B cell (primary cell): Measurements from ENCODE around the gene CNRIP1. TPM values are rescaled to one million over a fixed set of nuclear protein-coding genes. Genes with fewer than 3 reads are reported as not detected.

Source experiments
- ATAC-seq: fragments of 200-7000 bp; cut with Tn5 transposase; one replicate; pipeline ENCODE4 v1.10.0; 2021; ENCODE audit warnings: low read depth, mild to moderate bottlenecking, moderate number of reproducible peaks, moderate library complexity
- CTCF ChIA-PET: fragments of 350-600 bp; sonication (Branson Sonifier 250); formaldehyde crosslinking; loops from one replicate; lab custom pipeline; 2021; ENCODE audit warnings: antibody characterized with exemption, inconsistent platforms; lab: Charles Lee
- POLR2A ChIA-PET: fragments of 350-600 bp; sonication (Branson Sonifier 250); formaldehyde crosslinking; loops from one replicate; lab custom pipeline; 2021; ENCODE audit warnings: antibody characterized with exemption; lab: Charles Lee
- DNase-seq: peaks from one replicate; pipeline ENCODE4 v3.0.0; 2013
- H2AFZ ChIP-seq: 2 replicates; pipeline ENCODE4 v1.6.1; 2012; ENCODE audit warnings: mild to moderate bottlenecking, low read depth, low read length; ENCODE audit not compliant: insufficient read depth, poor library complexity, severe bottlenecking
- H3K27ac ChIP-seq, 2 donors: 1 replicate in 1 of 2; 2 replicates in 1 of 2; pipeline ENCODE4 v1.5.1; 2012 to 2013; ENCODE audit warnings: low read length in 2 of 2, mild to moderate bottlenecking in 2 of 2, moderate library complexity in 1 of 2
- H3K27me3 ChIP-seq, 4 experiments: fragments of 200-600 bp in 1 of 4; sonication (generic) in 1 of 4; replicated peaks in 1 of 4; 1 replicate in 2 of 4; 2 replicates in 2 of 4; pipeline versions ENCODE4 v1.6.1 to v1.7.0; 2013 to 2016; ENCODE audit warnings: low read length in 3 of 4, mild to moderate bottlenecking in 2 of 4, mixed read lengths in 1 of 4, moderate library complexity in 1 of 4; ENCODE audit not compliant: insufficient read depth in 4 of 4, control insufficient read depth in 3 of 4; ENCODE audit errors: control extremely low read depth in 1 of 4
- H3K36me3 ChIP-seq, 2 experiments: replicated peaks in 1 of 2; 1 replicate in 1 of 2; 2 replicates in 1 of 2; pipeline versions ENCODE4 v1.6.1 to v1.7.1; 2013; ENCODE audit warnings: low read length in 1 of 2; ENCODE audit not compliant: insufficient read depth in 2 of 2, control insufficient read depth in 1 of 2; ENCODE audit errors: control extremely low read depth in 1 of 2, extremely low read depth in 1 of 2
- H3K4me1 ChIP-seq, 2 donors: fragments of 200-600 bp in 1 of 2; sonication (generic) in 1 of 2; 1 replicate in 1 of 2; 2 replicates in 1 of 2; pipeline versions ENCODE4 v1.5.1 to v1.6.1; 2013 to 2017; ENCODE audit warnings: low read length in 2 of 2; ENCODE audit not compliant: control insufficient read depth in 2 of 2, insufficient read depth in 2 of 2
- H3K4me2 ChIP-seq: replicated peaks from 2 replicates; pipeline ENCODE3; 2012; ENCODE audit warnings: mild to moderate bottlenecking, low read depth, low read length; ENCODE audit not compliant: poor library complexity, severe bottlenecking
- H3K4me3 ChIP-seq, 5 experiments: fragments of 200-600 bp in 1 of 5; sonication (generic) in 1 of 5; 1 replicate in 3 of 5; 2 replicates in 2 of 5; pipeline versions ENCODE4 v1.5.1 to v1.7.0; 2011 to 2016; ENCODE audit warnings: low read length in 4 of 5, mild to moderate bottlenecking in 4 of 5, low read depth in 2 of 5, control low read depth in 1 of 5, moderate library complexity in 1 of 5; ENCODE audit not compliant: insufficient read depth in 1 of 5; ENCODE audit errors: control extremely low read depth in 1 of 5, extremely low read depth in 1 of 5
- H3K79me2 ChIP-seq: fragments of 200-600 bp; sonication (generic); one replicate; pipeline ENCODE4 v1.6.0; 2016; ENCODE audit warnings: low read length; ENCODE audit not compliant: control insufficient read depth, insufficient read depth
- H3K9ac ChIP-seq: fragments of 200-600 bp; sonication (generic); 2 replicates; pipeline ENCODE4 v1.6.1; 2017; ENCODE audit warnings: mild to moderate bottlenecking, low read length, moderate library complexity
- H3K9me3 ChIP-seq, 3 donors: one replicate each; pipeline versions ENCODE4 v1.6.1 to v1.7.1; 2013; ENCODE audit warnings: low read length in 2 of 3; ENCODE audit not compliant: control insufficient read depth in 2 of 3, insufficient read depth in 1 of 3; ENCODE audit errors: control extremely low read depth in 1 of 3
- H4K20me1 ChIP-seq: 2 replicates; pipeline ENCODE4 v1.6.0; 2012; ENCODE audit warnings: mild to moderate bottlenecking, low read length; ENCODE audit not compliant: insufficient read depth, control insufficient read depth, poor library complexity, severe bottlenecking
- H3K27ac Mint-ChIP-seq: one replicate; pipeline ENCODE4 v1.8.0; 2021; ENCODE audit warnings: mixed read lengths
- H3K27me3 Mint-ChIP-seq: one replicate; pipeline ENCODE4 v1.8.0; 2021; ENCODE audit warnings: mixed read lengths
- H3K4me1 Mint-ChIP-seq: one replicate; pipeline ENCODE4 v1.8.0; 2021; ENCODE audit warnings: mixed read lengths
- H3K4me3 Mint-ChIP-seq: one replicate; pipeline ENCODE4 v1.8.0; 2021; ENCODE audit warnings: mixed read lengths
- H3K9me3 Mint-ChIP-seq: one replicate; pipeline ENCODE4 v1.8.0; 2022; ENCODE audit warnings: mixed read lengths; ENCODE audit not compliant: insufficient read depth
- CTCF ChIP-seq: fragments of 200-600 bp; IDR thresholded peaks from one replicate; pipeline ENCODE4 v1.8.0; 2022; ENCODE audit warnings: antibody characterized with exemption, mild to moderate bottlenecking
- EZH2 ChIP-seq: IDR thresholded peaks from 2 replicates; pipeline ENCODE4 v1.6.1; 2012; ENCODE audit warnings: borderline replicate concordance, low read depth, mild to moderate bottlenecking, moderate library complexity, low read length; ENCODE audit not compliant: insufficient read depth, poor library complexity, severe bottlenecking
- WGBS: methylation state at CpG from one replicate; pipeline ENCODE4 v1.1.5; 2013; ENCODE audit warnings: missing lambda C conversion rate; ENCODE audit not compliant: insufficient coverage; 5-methylcytosine and 5-hydroxymethylcytosine counted together
- intact Hi-C: fragments of 100-400 bp; cut with micrococcal nuclease; formaldehyde crosslinking; loops from one replicate; pipeline ENCODE4 v1.10.0; 2022
- polyA plus RNA-seq: library from polyadenylated mRNA; depleted of rRNA; stranded (reverse); fragments of >200 nt; gene quantifications from 2 replicates; pipeline ENCODE4 v1.2.3, GENCODE V29; 2012
- total RNA-seq, 2 donors: library from RNA; stranded (reverse); fragments of 120-200 nt in 1 of 2; gene quantifications; 1 replicate in 1 of 2; 2 replicates in 1 of 2; pipeline versions ENCODE4 v1.2.3 to v1.2.4, GENCODE V29; 2013 to 2022

CNRIP1 gene
- total and polyA plus RNA-seq, 2 donors (not counting 1 experiment from before 2014, with no cell fraction given), result not detected

DNA sequence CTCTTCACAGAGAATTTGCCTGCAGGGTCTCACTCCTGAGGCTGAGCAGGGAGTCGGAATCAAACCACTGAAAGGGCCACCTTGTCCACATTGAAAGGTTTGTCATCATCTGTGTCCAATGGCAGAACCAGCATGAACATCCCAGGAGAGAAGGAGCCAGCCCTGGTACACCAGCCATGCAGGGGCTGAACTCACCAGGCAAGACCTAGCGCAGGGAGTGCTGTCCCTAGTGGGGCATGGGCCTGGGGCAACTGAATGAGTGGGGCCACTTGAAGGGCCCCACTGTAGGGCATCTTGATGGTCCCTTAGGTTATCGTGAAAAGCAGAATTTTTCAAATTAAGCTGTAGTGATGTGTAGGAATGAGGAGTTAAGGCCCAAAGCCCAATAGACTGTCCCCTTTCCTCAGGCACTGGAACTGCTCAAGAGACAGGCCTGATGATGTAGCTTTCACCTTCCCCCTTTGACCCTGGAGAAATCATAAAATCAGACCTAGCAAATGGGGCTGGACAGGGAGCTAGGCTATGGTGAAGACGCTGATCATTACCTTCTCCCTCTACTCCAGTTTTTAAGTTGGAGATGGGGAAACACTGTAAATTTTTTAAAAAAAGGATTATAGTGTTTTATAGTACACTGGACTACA, 37.0 kb upstream of the CNRIP1 start:
- TF ChIP-seq EZH2 (no peak), CTCF (no peak)
- Histone ChIP-seq H3K27ac (no peak overlapping the region), H3K79me2 (peaks cover 7% of the 10 kb centered on the region), H3K9me3 (no peaks in the 10 kb centered on the region), H3K4me1 (peaks cover 0 to 11% of the 10 kb centered on the region in 2 donors), H4K20me1 (no peaks in the 10 kb centered on the region), H3K36me3 (no peaks in the 10 kb centered on the region), H3K4me3 (no peak overlapping the region), H3K4me2 (no peak overlapping the region), H3K27me3 (no peaks in the 10 kb centered on the region), H2AFZ (no peak overlapping the region), H3K9ac (no peak overlapping the region)
- WGBS, result 76% methylated on average over 3 of the region's 4 CpGs
- Mint-ChIP-seq H3K27me3 (no peaks in the 10 kb centered on the region), H3K4me3 (no peak overlapping the region), H3K4me1 (peaks cover 6% of the 10 kb centered on the region), H3K9me3 (no peaks in the 10 kb centered on the region), H3K27ac (no peak overlapping the region)
- no peak for DNase-seq
- ChIA-PET CTCF (interaction anchor here (0.8 to 5.3 kb wide), 6 partner anchors 8 to 160 kb away, joined by 3 to 45 read pairs (median 6); no protein-coding TSS in a partner anchor), POLR2A (no interaction called here)
- no peak for ATAC-seq
- intact Hi-C loops, result no loop called here

DNA sequence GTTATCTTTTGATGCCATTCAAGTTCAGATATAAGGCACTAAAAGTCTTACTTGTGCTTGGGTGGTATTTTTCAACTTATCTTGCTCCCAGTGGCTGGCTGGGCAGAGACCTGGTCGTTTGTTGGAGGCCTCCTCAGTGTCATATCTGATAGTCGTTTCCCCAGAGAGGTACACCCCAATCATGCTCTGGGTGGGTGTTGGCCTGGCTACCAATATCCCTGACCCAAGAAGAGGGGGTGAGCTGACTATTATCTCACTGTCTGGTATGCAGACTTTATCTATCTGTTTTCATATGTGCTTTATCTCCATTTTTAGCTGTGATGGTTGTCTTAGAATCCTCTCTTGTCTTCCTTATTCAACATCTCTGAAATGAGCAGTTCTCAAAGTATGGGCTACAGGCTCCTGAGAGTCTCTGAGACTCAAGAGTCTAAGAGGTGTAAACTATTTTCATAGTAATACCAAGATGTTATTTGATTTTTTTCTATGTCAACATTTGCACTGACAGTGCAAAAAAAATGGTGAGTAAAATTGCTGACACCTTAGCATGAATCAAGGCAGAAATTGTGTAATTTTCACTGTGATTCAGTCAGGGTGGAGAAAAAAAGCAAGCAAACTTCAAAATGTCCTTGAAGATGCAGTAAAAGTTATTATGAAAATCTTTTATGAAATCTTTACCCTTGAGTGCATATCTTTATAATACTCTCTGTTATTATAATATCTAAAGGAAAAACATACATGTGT, 33.1 kb upstream of the CNRIP1 start:
- no peaks in the 10 kb centered on the region for H3K4me1 Mint-ChIP-seq
- DNase-seq, result no peak
- ChIA-PET POLR2A (no interaction called here), CTCF (interaction anchor here (0.6 to 0.7 kb wide), 2 partner anchors 12 to 135 kb away, joined by 3 read pairs; no protein-coding TSS in a partner anchor)
- no peak overlapping the region for H3K9ac ChIP-seq
- 14% methylated on average over 1 of the region's 2 CpGs for WGBS
- H3K4me3 Mint-ChIP-seq, result no peak overlapping the region
- no peak overlapping the region for H3K27ac Mint-ChIP-seq
- no peak for ATAC-seq
- H3K9me3 ChIP-seq, result no peaks in the 10 kb centered on the region
- no peak overlapping the region for H3K27ac ChIP-seq
- H2AFZ ChIP-seq, result no peak overlapping the region
- TF ChIP-seq CTCF, result no peak
- no peak for TF ChIP-seq EZH2
- no peaks in the 10 kb centered on the region for H3K36me3 ChIP-seq
- no peaks in the 10 kb centered on the region for H3K79me2 ChIP-seq
- peaks cover 0 to 1% of the 10 kb centered on the region in 2 donors for H3K4me1 ChIP-seq
- intact Hi-C loops, result no loop called here
- peaks cover 2% of the 10 kb centered on the region for H3K27me3 Mint-ChIP-seq
- H3K9me3 Mint-ChIP-seq, result peaks cover 4% of the 10 kb centered on the region
- H3K27me3 ChIP-seq, result no peaks in the 10 kb centered on the region
- H3K4me3 ChIP-seq, result no peak overlapping the region
- H4K20me1 ChIP-seq, result no peaks in the 10 kb centered on the region
- no peak overlapping the region for H3K4me2 ChIP-seq
